Measurements from ENCODE around the gene PPM1E. TPM values are rescaled to one million over a fixed set of nuclear protein-coding genes. Genes with fewer than 3 reads are reported as not detected.
"Not testable (repeated sequence)": the region's sequence is repeated elsewhere in the genome, so short reads cannot be mapped to it uniquely, and the experiment has no call there.

Gene PPM1E
- total and polyA plus RNA-seq, 4 experiments from 2014 or later = not detected

- H3K4me1 Mint-ChIP-seq = peaks cover 0 to 1% (median 0%) of the 10 kb centered on the region in 4 donors
Observed at GRCh38 chr17:58944166-58944565, 188.5 kb downstream of the PPM1E start.

DNA sequence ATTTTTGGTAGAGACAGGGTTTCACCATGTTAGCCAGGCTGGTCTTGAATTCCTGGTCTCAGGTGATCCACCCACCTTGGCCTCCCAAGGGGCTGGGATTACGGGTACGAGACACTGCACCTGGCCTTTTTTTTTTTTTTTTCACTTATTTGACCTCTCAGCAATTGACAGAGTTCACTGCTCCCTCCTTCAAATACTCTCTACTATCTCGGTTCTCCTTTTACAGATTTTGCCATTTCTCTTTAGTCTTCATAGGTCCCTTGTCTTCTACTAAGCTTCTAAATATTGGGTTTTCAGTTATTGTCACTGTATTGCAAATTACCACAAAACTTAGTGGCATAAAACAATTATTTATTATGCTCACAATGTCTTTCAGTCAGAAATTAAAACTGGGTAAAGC is 191.8 kb downstream of the PPM1E start:
- CTCF ChIA-PET (ENCODE audit: partially characterized antibody) = no interaction called here
- Mint-ChIP-seq H3K4me1 (peaks cover 0 to 1% (median 0%) of the 10 kb centered on the region in 4 donors), H3K36me3 (peaks cover 0 to 5% of the 10 kb centered on the region in 2 donors), H3K9me3 (peaks cover 0 to 44% (median 32%) of the 10 kb centered on the region in 8 donors), H3K27ac (peak overlapping the region in 1 of 7 donors; percentile 19), H3K4me3 (no peak overlapping the region), H3K27me3 (peaks cover 4 to 8% of the 10 kb centered on the region in 2 donors)
- Histone ChIP-seq H3K27ac (ENCODE audit: low read depth, low read length) (no peak overlapping the region), H3K4me3 (ENCODE audit: low read length in 2 of 2) (no peak overlapping the region), H3K4me1 (ENCODE audit: insufficient read depth, low read length) (no peaks in the 10 kb centered on the region), H3K9me3 (ENCODE audit: control insufficient read depth in 1 of 2, low read length in 2 of 2) (no peaks in the 10 kb centered on the region), H3K36me3 (ENCODE audit: insufficient read depth, low read length) (no peaks in the 10 kb centered on the region), H3K27me3 (ENCODE audit: insufficient read depth, low read length) (no peaks in the 10 kb centered on the region)
- POLR2A ChIA-PET (ENCODE audit: partially characterized antibody) = no interaction called here
- no peak for DNase-seq
- intact Hi-C loops (cut with micrococcal nuclease) = no loop called here

More at GRCh38 chr17:58944166-58944565, 188.5 kb downstream of the PPM1E start:
- ChIA-PET POLR2A (ENCODE audit: partially characterized antibody) (no interaction called here), CTCF (ENCODE audit: partially characterized antibody) (no interaction called here)
- peaks cover 0 to 16% (median 9%) of the 10 kb centered on the region in 8 donors for H3K9me3 Mint-ChIP-seq
- no peak for DNase-seq
- Histone ChIP-seq H3K4me3 (ENCODE audit: low read length in 2 of 2) (no peak overlapping the region), H3K4me1 (ENCODE audit: insufficient read depth, low read length) (no peaks in the 10 kb centered on the region), H3K27me3 (ENCODE audit: insufficient read depth, low read length) (no peaks in the 10 kb centered on the region), H3K36me3 (ENCODE audit: insufficient read depth, low read length) (no peaks in the 10 kb centered on the region), H3K27ac (ENCODE audit: low read depth, low read length) (no peak overlapping the region), H3K9me3 (ENCODE audit: control insufficient read depth in 1 of 2, low read length in 2 of 2) (no peaks in the 10 kb centered on the region)
- intact Hi-C loops (cut with micrococcal nuclease) = no loop called here
- no peak overlapping the region for H3K27ac Mint-ChIP-seq
- H3K36me3 Mint-ChIP-seq = peaks cover 0 to under 1% of the 10 kb centered on the region in 2 donors
- peaks cover 4 to 9% of the 10 kb centered on the region in 2 donors for H3K27me3 Mint-ChIP-seq
- H3K4me3 Mint-ChIP-seq = no peak overlapping the region

GRCh38 chr17:58947824-58948223 is 192.2 kb downstream of the PPM1E start:
- no peak for DNase-seq
- peak overlapping the region in 1 of 7 donors; percentile 30 for H3K27ac Mint-ChIP-seq
- H3K36me3 Mint-ChIP-seq = peaks cover 0 to 5% of the 10 kb centered on the region in 2 donors
- Histone ChIP-seq H3K4me3 (ENCODE audit: low read length in 2 of 2) (no peak overlapping the region), H3K36me3 (ENCODE audit: insufficient read depth, low read length) (no peaks in the 10 kb centered on the region), H3K27ac (ENCODE audit: low read depth, low read length) (no peak overlapping the region), H3K9me3 (ENCODE audit: control insufficient read depth in 1 of 2, low read length in 2 of 2) (no peaks in the 10 kb centered on the region), H3K4me1 (ENCODE audit: insufficient read depth, low read length) (no peaks in the 10 kb centered on the region), H3K27me3 (ENCODE audit: insufficient read depth, low read length) (no peaks in the 10 kb centered on the region)
- H3K4me1 Mint-ChIP-seq = peaks cover 0 to 1% (median 0%) of the 10 kb centered on the region in 4 donors
- peaks cover 4 to 8% of the 10 kb centered on the region in 2 donors for H3K27me3 Mint-ChIP-seq
- peaks cover 0 to 44% (median 34%) of the 10 kb centered on the region in 8 donors for H3K9me3 Mint-ChIP-seq
- ChIA-PET POLR2A (ENCODE audit: partially characterized antibody) (no interaction called here), CTCF (ENCODE audit: partially characterized antibody) (no interaction called here)
- intact Hi-C loops (cut with micrococcal nuclease) = no loop called here
- H3K4me3 Mint-ChIP-seq = no peak overlapping the region

- H3K4me1 Mint-ChIP-seq; H3K4me3 Mint-ChIP-seq; H3K27me3 ChIP-seq (ENCODE audit: insufficient read depth, low read length); H3K4me3 ChIP-seq (ENCODE audit: low read length in 2 of 2); CTCF ChIA-PET (ENCODE audit: partially characterized antibody); DNase-seq; H3K36me3 ChIP-seq (ENCODE audit: insufficient read depth, low read length); H3K27ac ChIP-seq (ENCODE audit: low read depth, low read length); intact Hi-C loops (cut with micrococcal nuclease); H3K4me1 ChIP-seq (ENCODE audit: insufficient read depth, low read length); H3K36me3 Mint-ChIP-seq; H3K9me3 ChIP-seq (ENCODE audit: control insufficient read depth in 1 of 2, low read length in 2 of 2); POLR2A ChIA-PET (ENCODE audit: partially characterized antibody): not testable (repeated sequence)
- Mint-ChIP-seq H3K9me3 (peaks cover 0 to 38% (median 28%) of the 10 kb centered on the region in 8 donors), H3K27ac (peak overlapping the region in 1 of 7 donors; percentile 14), H3K27me3 (peaks cover 7 to 11% of the 10 kb centered on the region in 2 donors)
Observed at GRCh38 chr17:58954358-58954757, 198.7 kb downstream of the PPM1E start.

GRCh38 chr17:58956997-58957724 is 201.5 kb downstream of the PPM1E start:
- peaks cover 7 to 11% of the 10 kb centered on the region in 2 donors for H3K27me3 Mint-ChIP-seq
- POLR2A ChIA-PET (ENCODE audit: partially characterized antibody) = interaction anchor here (0.7 kb wide), 1 partner anchor 23 kb away, joined by 4 read pairs; no protein-coding TSS in a partner anchor
- no peak overlapping the region for H3K27ac Mint-ChIP-seq
- Histone ChIP-seq H3K27me3 (ENCODE audit: insufficient read depth, low read length) (peaks cover 7% of the 10 kb centered on the region), H3K4me3 (ENCODE audit: low read length in 2 of 2) (no peak overlapping the region), H3K9me3 (ENCODE audit: control insufficient read depth in 1 of 2, low read length in 2 of 2) (no peaks in the 10 kb centered on the region), H3K4me1 (ENCODE audit: insufficient read depth, low read length) (no peaks in the 10 kb centered on the region), H3K36me3 (ENCODE audit: insufficient read depth, low read length) (no peaks in the 10 kb centered on the region), H3K27ac (ENCODE audit: low read depth, low read length) (no peak overlapping the region)
- no peak overlapping the region for H3K4me3 Mint-ChIP-seq
- no peak for DNase-seq
- peaks cover 0 to 14% (median 3%) of the 10 kb centered on the region in 8 donors for H3K9me3 Mint-ChIP-seq
- intact Hi-C loops (cut with micrococcal nuclease) = no loop called here
- H3K36me3 Mint-ChIP-seq = peaks cover 3 to 4% of the 10 kb centered on the region in 2 donors
- CTCF ChIA-PET (ENCODE audit: partially characterized antibody) = no interaction called here
- H3K4me1 Mint-ChIP-seq = no peaks in the 10 kb centered on the region

DNA sequence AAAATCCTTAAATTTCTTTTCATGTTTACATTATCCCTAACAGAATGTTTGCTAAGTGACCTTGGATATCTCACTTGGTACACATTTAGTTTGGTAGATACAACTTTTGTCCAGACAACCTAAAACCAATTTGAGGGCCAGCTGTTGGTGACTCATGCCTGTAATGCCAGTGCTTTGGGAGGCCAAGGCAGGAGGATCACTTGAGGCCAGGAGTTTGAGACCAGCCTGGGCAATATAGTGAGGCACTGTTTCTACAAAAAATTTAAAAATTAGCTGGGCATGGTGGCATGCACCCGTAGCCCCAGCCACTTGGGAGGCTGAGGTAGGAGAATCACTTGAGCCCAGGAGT is 202.0 kb downstream of the PPM1E start:
- H3K4me3 ChIP-seq (ENCODE audit: low read length in 2 of 2); H3K4me1 Mint-ChIP-seq; H3K27me3 ChIP-seq (ENCODE audit: insufficient read depth, low read length); H3K4me3 Mint-ChIP-seq; H3K27ac Mint-ChIP-seq; intact Hi-C loops (cut with micrococcal nuclease); H3K36me3 Mint-ChIP-seq; H3K9me3 ChIP-seq (ENCODE audit: control insufficient read depth in 1 of 2, low read length in 2 of 2); DNase-seq; H3K4me1 ChIP-seq (ENCODE audit: insufficient read depth, low read length); CTCF ChIA-PET (ENCODE audit: partially characterized antibody); H3K36me3 ChIP-seq (ENCODE audit: insufficient read depth, low read length); H3K27ac ChIP-seq (ENCODE audit: low read depth, low read length): not testable (repeated sequence)
- Mint-ChIP-seq H3K9me3 (peaks cover 0 to 14% (median 2%) of the 10 kb centered on the region in 8 donors), H3K27me3 (peaks cover 7 to 11% of the 10 kb centered on the region in 2 donors)
- POLR2A ChIA-PET (ENCODE audit: partially characterized antibody) = interaction anchor here (0.7 kb wide), 1 partner anchor 23 kb away, joined by 4 read pairs; no protein-coding TSS in a partner anchor

GRCh38 chr17:58960068-58960467 is 204.4 kb downstream of the PPM1E start:
- H3K4me3 ChIP-seq (ENCODE audit: low read length in 2 of 2) = no peak overlapping the region
- DNase-seq = no peak
- intact Hi-C loops (cut with micrococcal nuclease) = no loop called here
- H3K27me3 ChIP-seq (ENCODE audit: insufficient read depth, low read length) = peaks cover 7% of the 10 kb centered on the region
- CTCF ChIA-PET (ENCODE audit: partially characterized antibody) = no interaction called here
- no peaks in the 10 kb centered on the region for H3K9me3 Mint-ChIP-seq
- H3K36me3 Mint-ChIP-seq = peaks cover 0 to 4% of the 10 kb centered on the region in 2 donors
- no peaks in the 10 kb centered on the region for H3K4me1 ChIP-seq (ENCODE audit: insufficient read depth, low read length)
- POLR2A ChIA-PET (ENCODE audit: partially characterized antibody) = no interaction called here
- no peaks in the 10 kb centered on the region for H3K4me1 Mint-ChIP-seq
- H3K27me3 Mint-ChIP-seq = peaks cover 3 to 4% of the 10 kb centered on the region in 2 donors
- no peaks in the 10 kb centered on the region for H3K36me3 ChIP-seq (ENCODE audit: insufficient read depth, low read length)
- H3K27ac ChIP-seq (ENCODE audit: low read depth, low read length) = no peak overlapping the region
- no peak overlapping the region for H3K27ac Mint-ChIP-seq
- no peak overlapping the region for H3K4me3 Mint-ChIP-seq
- no peaks in the 10 kb centered on the region for H3K9me3 ChIP-seq (ENCODE audit: control insufficient read depth in 1 of 2, low read length in 2 of 2)

All from CD4-positive, alpha-beta memory T cell (primary cell).